HG03521 (cell line): ENCODE measurements around the gene LHFPL2.
A peak's percentile ranks its signal among the peaks of the same experiment; 100 is the strongest.

Experiments
- ATAC-seq: cut with Tn5 transposase; IDR thresholded peaks from one replicate; pipeline ENCODE4 v1.9.1; 2021; ENCODE audit warnings: mild to moderate bottlenecking, moderate library complexity; ENCODE audit not compliant: unreplicated experiment

Gene LHFPL2

GRCh38 chr5:78527054-78527859 lies 121.3 kb downstream of the LHFPL2 start:
- no peak for ATAC-seq

- ATAC-seq: no peak
Measured at GRCh38 chr5:78526049-78526525, 122.5 kb downstream of the LHFPL2 start.

- ATAC-seq: no peak
Measured at GRCh38 chr5:78523314-78524193, 125.0 kb downstream of the LHFPL2 start.

GRCh38 chr5:78522476-78523260 lies 125.9 kb downstream of the LHFPL2 start:
- no peak for ATAC-seq

- no peak for ATAC-seq
Measured at GRCh38 chr5:78521455-78521854, 127.1 kb downstream of the LHFPL2 start.

GRCh38 chr5:78519198-78519941 lies 129.2 kb downstream of the LHFPL2 start:
- no peak for ATAC-seq

- ATAC-seq: no peak
Measured at GRCh38 chr5:78518365-78519197, 130.0 kb downstream of the LHFPL2 start.

GRCh38 chr5:78515670-78516069 lies 132.9 kb downstream of the LHFPL2 start:
- ATAC-seq: no peak

GRCh38 chr5:78514427-78515330 lies 133.9 kb downstream of the LHFPL2 start:
- no peak for ATAC-seq

- ATAC-seq: no peak
Measured at GRCh38 chr5:78513441-78513840, 135.1 kb downstream of the LHFPL2 start.

GRCh38 chr5:78512435-78512834 lies 136.1 kb downstream of the LHFPL2 start:
- no peak for ATAC-seq

GRCh38 chr5:78511121-78511906 lies 137.3 kb downstream of the LHFPL2 start:
- ATAC-seq: no peak

GRCh38 chr5:78509884-78510769 lies 138.4 kb downstream of the LHFPL2 start:
- peak; percentile 68 for ATAC-seq

GRCh38 chr5:78509145-78509865 lies 139.3 kb downstream of the LHFPL2 start:
- ATAC-seq: no peak

GRCh38 chr5:78508186-78508765 lies 140.3 kb downstream of the LHFPL2 start:
- ATAC-seq: no peak

- no peak for ATAC-seq
Measured at GRCh38 chr5:78507531-78507930, 141.0 kb downstream of the LHFPL2 start.
